B cell (primary cell): ENCODE results near the gene IL10RA. TPM values are rescaled to one million over a fixed set of nuclear protein-coding genes. Genes with fewer than 3 reads are reported as not detected.
"Not testable (repeated sequence)": the region's sequence is repeated elsewhere in the genome, so short reads cannot be mapped to it uniquely, and the experiment has no call there.

Experiments used
- ATAC-seq: fragments of 200-7000 bp; cut with Tn5 transposase; one replicate; pipeline ENCODE4 v1.10.0; 2021; ENCODE audit warnings: low read depth, mild to moderate bottlenecking, moderate number of reproducible peaks, moderate library complexity
- CTCF ChIA-PET: fragments of 350-600 bp; sonication (Branson Sonifier 250); formaldehyde crosslinking; loops from one replicate; lab custom pipeline; 2021; ENCODE audit warnings: antibody characterized with exemption, inconsistent platforms; lab: Charles Lee
- POLR2A ChIA-PET: fragments of 350-600 bp; sonication (Branson Sonifier 250); formaldehyde crosslinking; loops from one replicate; lab custom pipeline; 2021; ENCODE audit warnings: antibody characterized with exemption; lab: Charles Lee
- DNase-seq: peaks from one replicate; pipeline ENCODE4 v3.0.0; 2013
- H2AFZ ChIP-seq: 2 replicates; pipeline ENCODE4 v1.6.1; 2012; ENCODE audit warnings: mild to moderate bottlenecking, low read depth, low read length; ENCODE audit not compliant: insufficient read depth, poor library complexity, severe bottlenecking
- H3K27ac ChIP-seq, 2 donors: 1 replicate in 1 of 2; 2 replicates in 1 of 2; pipeline ENCODE4 v1.5.1; 2012 to 2013; ENCODE audit warnings: low read length in 2 of 2, mild to moderate bottlenecking in 2 of 2, moderate library complexity in 1 of 2
- H3K27me3 ChIP-seq, 4 experiments: fragments of 200-600 bp in 1 of 4; sonication (generic) in 1 of 4; replicated peaks in 1 of 4; 1 replicate in 2 of 4; 2 replicates in 2 of 4; pipeline versions ENCODE4 v1.6.1 to v1.7.0; 2013 to 2016; ENCODE audit warnings: low read length in 3 of 4, mild to moderate bottlenecking in 2 of 4, mixed read lengths in 1 of 4, moderate library complexity in 1 of 4; ENCODE audit not compliant: insufficient read depth in 4 of 4, control insufficient read depth in 3 of 4; ENCODE audit errors: control extremely low read depth in 1 of 4
- H3K36me3 ChIP-seq, 2 experiments: replicated peaks in 1 of 2; 1 replicate in 1 of 2; 2 replicates in 1 of 2; pipeline versions ENCODE4 v1.6.1 to v1.7.1; 2013; ENCODE audit warnings: low read length in 1 of 2; ENCODE audit not compliant: insufficient read depth in 2 of 2, control insufficient read depth in 1 of 2; ENCODE audit errors: control extremely low read depth in 1 of 2, extremely low read depth in 1 of 2
- H3K4me1 ChIP-seq, 2 donors: fragments of 200-600 bp in 1 of 2; sonication (generic) in 1 of 2; 1 replicate in 1 of 2; 2 replicates in 1 of 2; pipeline versions ENCODE4 v1.5.1 to v1.6.1; 2013 to 2017; ENCODE audit warnings: low read length in 2 of 2; ENCODE audit not compliant: control insufficient read depth in 2 of 2, insufficient read depth in 2 of 2
- H3K4me2 ChIP-seq: replicated peaks from 2 replicates; pipeline ENCODE3; 2012; ENCODE audit warnings: mild to moderate bottlenecking, low read depth, low read length; ENCODE audit not compliant: poor library complexity, severe bottlenecking
- H3K4me3 ChIP-seq, 5 experiments: fragments of 200-600 bp in 1 of 5; sonication (generic) in 1 of 5; 1 replicate in 3 of 5; 2 replicates in 2 of 5; pipeline versions ENCODE4 v1.5.1 to v1.7.0; 2011 to 2016; ENCODE audit warnings: low read length in 4 of 5, mild to moderate bottlenecking in 4 of 5, low read depth in 2 of 5, control low read depth in 1 of 5, moderate library complexity in 1 of 5; ENCODE audit not compliant: insufficient read depth in 1 of 5; ENCODE audit errors: control extremely low read depth in 1 of 5, extremely low read depth in 1 of 5
- H3K79me2 ChIP-seq: fragments of 200-600 bp; sonication (generic); one replicate; pipeline ENCODE4 v1.6.0; 2016; ENCODE audit warnings: low read length; ENCODE audit not compliant: control insufficient read depth, insufficient read depth
- H3K9ac ChIP-seq: fragments of 200-600 bp; sonication (generic); 2 replicates; pipeline ENCODE4 v1.6.1; 2017; ENCODE audit warnings: mild to moderate bottlenecking, low read length, moderate library complexity
- H3K9me3 ChIP-seq, 3 donors: one replicate each; pipeline versions ENCODE4 v1.6.1 to v1.7.1; 2013; ENCODE audit warnings: low read length in 2 of 3; ENCODE audit not compliant: control insufficient read depth in 2 of 3, insufficient read depth in 1 of 3; ENCODE audit errors: control extremely low read depth in 1 of 3
- H4K20me1 ChIP-seq: 2 replicates; pipeline ENCODE4 v1.6.0; 2012; ENCODE audit warnings: mild to moderate bottlenecking, low read length; ENCODE audit not compliant: insufficient read depth, control insufficient read depth, poor library complexity, severe bottlenecking
- H3K27ac Mint-ChIP-seq: one replicate; pipeline ENCODE4 v1.8.0; 2021; ENCODE audit warnings: mixed read lengths
- H3K27me3 Mint-ChIP-seq: one replicate; pipeline ENCODE4 v1.8.0; 2021; ENCODE audit warnings: mixed read lengths
- H3K4me1 Mint-ChIP-seq: one replicate; pipeline ENCODE4 v1.8.0; 2021; ENCODE audit warnings: mixed read lengths
- H3K4me3 Mint-ChIP-seq: one replicate; pipeline ENCODE4 v1.8.0; 2021; ENCODE audit warnings: mixed read lengths
- H3K9me3 Mint-ChIP-seq: one replicate; pipeline ENCODE4 v1.8.0; 2022; ENCODE audit warnings: mixed read lengths; ENCODE audit not compliant: insufficient read depth
- CTCF ChIP-seq: fragments of 200-600 bp; IDR thresholded peaks from one replicate; pipeline ENCODE4 v1.8.0; 2022; ENCODE audit warnings: antibody characterized with exemption, mild to moderate bottlenecking
- EZH2 ChIP-seq: IDR thresholded peaks from 2 replicates; pipeline ENCODE4 v1.6.1; 2012; ENCODE audit warnings: borderline replicate concordance, low read depth, mild to moderate bottlenecking, moderate library complexity, low read length; ENCODE audit not compliant: insufficient read depth, poor library complexity, severe bottlenecking
- WGBS: methylation state at CpG from one replicate; pipeline ENCODE4 v1.1.5; 2013; ENCODE audit warnings: missing lambda C conversion rate; ENCODE audit not compliant: insufficient coverage; 5-methylcytosine and 5-hydroxymethylcytosine counted together
- intact Hi-C: fragments of 100-400 bp; cut with micrococcal nuclease; formaldehyde crosslinking; loops from one replicate; pipeline ENCODE4 v1.10.0; 2022
- polyA plus RNA-seq: library from polyadenylated mRNA; depleted of rRNA; stranded (reverse); fragments of >200 nt; gene quantifications from 2 replicates; pipeline ENCODE4 v1.2.3, GENCODE V29; 2012
- total RNA-seq, 2 donors: library from RNA; stranded (reverse); fragments of 120-200 nt in 1 of 2; gene quantifications; 1 replicate in 1 of 2; 2 replicates in 1 of 2; pipeline versions ENCODE4 v1.2.3 to v1.2.4, GENCODE V29; 2013 to 2022

The IL10RA gene
- total and polyA plus RNA-seq, 2 donors (not counting 1 experiment from before 2014, with no cell fraction given), result 73.3 to 417 TPM

GRCh38 chr11:118007563-118008270 is 21.5 kb downstream of the IL10RA start:
- Mint-ChIP-seq H3K4me1 (peaks cover 100% of the 10 kb centered on the region), H3K27ac (peak overlapping the region; percentile 99), H3K4me3 (peak overlapping the region; percentile 88)
- Histone ChIP-seq H3K4me1 (peaks cover 99 to 100% of the 10 kb centered on the region in 2 donors), H3K27ac (peak overlapping the region; percentile 95 to 99), H3K4me2 (peak overlapping the region; percentile 67), H3K9ac (peak overlapping the region; percentile 21), H3K9me3 (peaks cover 0 to 12% (median 4%) of the 10 kb centered on the region in 3 donors), H3K4me3 (peak overlapping the region in 1 of 5 experiments; percentile 38)
- H3K9me3 Mint-ChIP-seq, H3K27me3 Mint-ChIP-seq, H3K79me2 ChIP-seq, H3K27me3 ChIP-seq, H2AFZ ChIP-seq, H3K36me3 ChIP-seq, H4K20me1 ChIP-seq: not testable (repeated sequence)
- POLR2A ChIA-PET, result interaction anchor here (0.6 to 20.9 kb wide), 13 partner anchors 8 to 394 kb away, joined by 3 to 346 read pairs (median 6); partner anchors contain the start of gene IL10RA
- DNase-seq, result peak; percentile 79
- intact Hi-C loops, result loop anchor here (1.0 to 5.0 kb wide), 2 partner anchors 21 to 35 kb away; partner anchors contain the start of gene IL10RA
- peak; percentile 26 for ATAC-seq
- WGBS, result 4% methylated on average over 4 of the region's 11 CpGs
- CTCF ChIA-PET, result interaction anchor here (0.6 to 10.5 kb wide), 15 partner anchors 9 to 200 kb away, joined by 3 to 133 read pairs (median 5); partner anchors contain the start of gene IL10RA

- Histone ChIP-seq H2AFZ (no peak overlapping the region), H3K4me2 (peak overlapping the region; percentile 67), H3K27me3 (no peaks in the 10 kb centered on the region), H3K9me3 (peaks cover 0 to 18% (median 4%) of the 10 kb centered on the region in 3 donors), H3K36me3 (no peaks in the 10 kb centered on the region), H3K27ac (peak overlapping the region; percentile 95 to 99), H3K79me2 (no peaks in the 10 kb centered on the region), H3K4me1 (peaks cover 99 to 100% of the 10 kb centered on the region in 2 donors), H3K4me3 (peak overlapping the region in 2 of 5 experiments; percentile 14 to 38), H4K20me1 (no peaks in the 10 kb centered on the region), H3K9ac (peak overlapping the region; percentile 21)
- Mint-ChIP-seq H3K27ac (peak overlapping the region; percentile 99), H3K9me3 (peaks cover 2% of the 10 kb centered on the region), H3K27me3 (no peaks in the 10 kb centered on the region), H3K4me1 (peaks cover 100% of the 10 kb centered on the region), H3K4me3 (peak overlapping the region; percentile 88)
- DNase-seq, result no peak
- ATAC-seq, result no peak
- ChIA-PET POLR2A (interaction anchor here (0.7 to 20.9 kb wide), 7 partner anchors 10 to 193 kb away, joined by 3 to 346 read pairs (median 6); partner anchors contain the start of gene IL10RA), CTCF (interaction anchor here (0.9 to 10.5 kb wide), 12 partner anchors 11 to 200 kb away, joined by 3 to 133 read pairs (median 10); partner anchors contain the start of gene IL10RA)
- WGBS, result 40% methylated on average over 3 of the region's 4 CpGs
- intact Hi-C loops, result loop anchor here (5.0 kb wide), 1 partner anchor 36 kb away; no protein-coding TSS in a partner anchor
- TF ChIP-seq EZH2 (no peak), CTCF (no peak)
Observed at GRCh38 chr11:118008271-118008911, 22.2 kb downstream of the IL10RA start.
